Endothelial cell of umbilical vein (primary cell): Measurements from ENCODE around the gene PER3. TPM values are rescaled to one million over a fixed set of nuclear protein-coding genes. Genes with fewer than 3 reads are reported as not detected.

Experiments used
- BruUV-seq: library from RNA; stranded (reverse); fragments of 400-500 nt; replicated peaks from 2 replicates; lab custom pipeline; 2021; lab: Mats Ljungman, UMichigan
- CTCF ChIA-PET: fragments of 300-600, 350-600 bp; sonication (Branson Sonifier 250); formaldehyde crosslinking; loops from one replicate; lab custom pipeline; 2021; ENCODE audit warnings: antibody characterized with exemption, inconsistent platforms; lab: Charles Lee
- POLR2A ChIA-PET: fragments of 300-600, 350-600 bp; sonication (Branson Sonifier 250); formaldehyde crosslinking; loops from one replicate; lab custom pipeline; 2021; ENCODE audit warnings: antibody characterized with exemption, inconsistent platforms; lab: Charles Lee
- DNase-seq: peaks from one replicate; pipeline ENCODE4 v3.0.0-alpha.2; 2011; ENCODE audit warnings: low read depth, low spot score
- FAIRE-seq: peaks from 2 replicates; lab custom pipeline; 2011; peaks lifted over from hg19 to GRCh38; lab: Jason Lieb, UNC
- H2AFZ ChIP-seq: 2 replicates; pipeline ENCODE4 v1.6.0; 2012; ENCODE audit warnings: low read depth, low read length, control low read depth, inconsistent platforms
- H3K27ac ChIP-seq: 2 replicates; pipeline ENCODE4 v1.5.1; 2011; ENCODE audit warnings: low read depth, mild to moderate bottlenecking, control low read depth, low read length, moderate library complexity; ENCODE audit not compliant: insufficient read depth
- H3K27me3 ChIP-seq, 2 experiments: 2 replicates each; pipeline versions ENCODE4 v1.6.0 to v1.6.1; 2011; ENCODE audit warnings: low read length in 2 of 2, mixed read lengths in 1 of 2; ENCODE audit not compliant: control insufficient read depth in 2 of 2, insufficient read depth in 2 of 2
- H3K36me3 ChIP-seq, 2 experiments: 2 replicates in 1 of 2; 3 replicates in 1 of 2; pipeline ENCODE4 v1.5.1; 2011; ENCODE audit warnings: low read length in 2 of 2, mild to moderate bottlenecking in 1 of 2, moderate library complexity in 1 of 2; ENCODE audit not compliant: control insufficient read depth in 2 of 2, insufficient read depth in 2 of 2; ENCODE audit errors: extremely low read depth in 1 of 2
- H3K4me1 ChIP-seq: 3 replicates; pipeline ENCODE4 v1.5.1; 2011; ENCODE audit warnings: mild to moderate bottlenecking, low read length; ENCODE audit not compliant: control insufficient read depth, insufficient read depth; ENCODE audit errors: extremely low read depth
- H3K4me2 ChIP-seq: 2 replicates; pipeline ENCODE4 v1.6.1; 2011; ENCODE audit warnings: low read length, control low read depth, mixed read lengths; ENCODE audit not compliant: insufficient read depth
- H3K4me3 ChIP-seq, 3 experiments: fragments of 200-600 bp in 1 of 3; sonication (generic), shearing (Covaris generic) in 1 of 3; replicated peaks in 1 of 3; 2 replicates each; pipeline ENCODE4 v1.5.1; 2011 to 2016; ENCODE audit warnings: control low read depth in 3 of 3, low read length in 3 of 3, mild to moderate bottlenecking in 2 of 3, inconsistent platforms in 1 of 3, low read depth in 1 of 3, moderate library complexity in 1 of 3; ENCODE audit not compliant: insufficient read depth in 1 of 3
- H3K79me2 ChIP-seq: 2 replicates; pipeline ENCODE4 v1.6.0; 2012; ENCODE audit warnings: low read length, inconsistent platforms; ENCODE audit not compliant: control insufficient read depth, insufficient read depth
- H3K9ac ChIP-seq: replicated peaks from 2 replicates; pipeline ENCODE3; 2011; ENCODE audit warnings: low read length, control low read depth; ENCODE audit not compliant: insufficient read depth; ENCODE audit errors: extremely low read depth
- H3K9me1 ChIP-seq: replicated peaks from 3 replicates; pipeline ENCODE4 v1.6.0; 2011; ENCODE audit warnings: mild to moderate bottlenecking, low read length; ENCODE audit not compliant: control insufficient read depth, insufficient read depth; ENCODE audit errors: extremely low read depth
- H3K9me3 ChIP-seq: replicated peaks from 2 replicates; pipeline ENCODE4 v1.5.1; 2012; ENCODE audit warnings: low read length, inconsistent platforms; ENCODE audit not compliant: control insufficient read depth, insufficient read depth
- H4K20me1 ChIP-seq: replicated peaks from 2 replicates; pipeline ENCODE3; 2011; ENCODE audit warnings: mild to moderate bottlenecking, low read length; ENCODE audit not compliant: control insufficient read depth, insufficient read depth; ENCODE audit errors: extremely low read depth
- CTCF ChIP-seq, 2 donors: IDR thresholded peaks; 1 replicate in 1 of 2; 2 replicates in 1 of 2; pipeline ENCODE4 v1.5.1; 2011; ENCODE audit warnings: low read length in 2 of 2, mild to moderate bottlenecking in 2 of 2, moderate library complexity in 2 of 2, control low read depth in 1 of 2, inconsistent platforms in 1 of 2, low read depth in 1 of 2; ENCODE audit not compliant: insufficient read depth in 1 of 2; ENCODE audit errors: extremely low read depth in 1 of 2
- EZH2 ChIP-seq: IDR thresholded peaks from 2 replicates; pipeline ENCODE4 v1.6.1; 2012; ENCODE audit warnings: borderline replicate concordance, low read depth, mild to moderate bottlenecking, moderate library complexity, low read length, inconsistent platforms; ENCODE audit not compliant: severe bottlenecking
- FOS ChIP-seq: IDR thresholded peaks from 2 replicates; pipeline ENCODE4 v1.6.1; 2011; ENCODE audit warnings: mild to moderate bottlenecking, low read length, moderate library complexity, borderline replicate concordance; ENCODE audit not compliant: insufficient read depth
- GATA2 ChIP-seq: IDR thresholded peaks from 2 replicates; pipeline ENCODE4 v1.7.0; 2011; ENCODE audit warnings: low read depth, mild to moderate bottlenecking, moderate library complexity, mixed read lengths, low read length; ENCODE audit not compliant: insufficient read length, insufficient read depth
- JUN ChIP-seq: IDR thresholded peaks from 2 replicates; pipeline ENCODE4 v1.6.1; 2011; ENCODE audit warnings: borderline replicate concordance, low read depth; ENCODE audit not compliant: insufficient read length, insufficient read depth
- MYC ChIP-seq: IDR thresholded peaks from one replicate; pipeline ENCODE4 v1.6.1; 2011; ENCODE audit warnings: mild to moderate bottlenecking, low read depth, low read length
- POLR2A ChIP-seq: IDR thresholded peaks from 2 replicates; pipeline ENCODE4 v1.6.1; 2012; ENCODE audit warnings: low read depth, mild to moderate bottlenecking, control low read depth, low read length
- POLR2AphosphoS5 ChIP-seq: IDR thresholded peaks from 2 replicates; pipeline ENCODE4 v1.6.1; 2012; ENCODE audit warnings: low read depth, mild to moderate bottlenecking, control low read depth, low read length, moderate library complexity; ENCODE audit not compliant: insufficient read depth
- dilution Hi-C: fragments of 300-500 bp; cut with MboI; formaldehyde crosslinking; loops from one replicate; pipeline ENCODE4 v1.15.0; 2019; ENCODE audit warnings: low sequenced_read_pairs; ENCODE audit not compliant: extremely low pct_ligation_motif_present
- intact Hi-C: fragments of 100-400 bp; cut with micrococcal nuclease; formaldehyde crosslinking; loops from one replicate; pipeline ENCODE4 v1.10.0; 2022
- polyA plus RNA-seq, 4 experiments: library from polyadenylated mRNA; depleted of rRNA in 3 of 4; stranded (reverse) in 3 of 4; unstranded in 1 of 4; fragments of >200 nt; gene quantifications; 2 replicates each; pipeline versions ENCODE4 v1.2.1 to v1.2.3, GENCODE V29; 2011 to 2012; ENCODE audit warnings: missing spikeins in 1 of 4
- total RNA-seq: library from RNA; stranded (reverse); gene quantifications from 2 replicates; pipeline ENCODE4 v1.2.3, GENCODE V29; 2021
- TF ChIP-seq, protein P1 (sequence below): IDR thresholded peaks from 2 replicates; pipeline ENCODE4 v1.6.1; 2011; ENCODE audit not compliant: insufficient read depth, insufficient read length

The PER3 gene
- total and polyA plus RNA-seq, 2 donors (not counting 3 experiments of a cell fraction or from before 2014, with no cell fraction given) = 2.5 to 2.6 TPM

- Histone ChIP-seq H3K9me1 (no peaks in the 10 kb centered on the region), H3K36me3 (no peaks in the 10 kb centered on the region), H4K20me1 (no peaks in the 10 kb centered on the region), H3K9me3 (no peaks in the 10 kb centered on the region), H3K4me1 (no peaks in the 10 kb centered on the region), H3K27me3 (no peaks in the 10 kb centered on the region), H2AFZ (no peak overlapping the region), H3K27ac (no peak overlapping the region), H3K79me2 (no peaks in the 10 kb centered on the region), H3K4me3 (no peak overlapping the region), H3K9ac (no peak overlapping the region), H3K4me2 (no peak overlapping the region)
- POLR2A ChIA-PET = no interaction called here
- no peak for TF ChIP-seq FOS
- no peak for TF ChIP-seq MYC
- no peak for TF ChIP-seq EZH2
- TF ChIP-seq, protein P1, sequence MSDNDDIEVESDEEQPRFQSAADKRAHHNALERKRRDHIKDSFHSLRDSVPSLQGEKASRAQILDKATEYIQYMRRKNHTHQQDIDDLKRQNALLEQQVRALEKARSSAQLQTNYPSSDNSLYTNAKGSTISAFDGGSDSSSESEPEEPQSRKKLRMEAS = no peak
- no peak for TF ChIP-seq POLR2A
- TF ChIP-seq POLR2AphosphoS5 = no peak
- no peak for TF ChIP-seq JUN
- TF ChIP-seq GATA2 = no peak
- TF ChIP-seq CTCF (IDR thresholded peaks at IDR 0.05; ENCODE audit: extremely low read depth in 1 of 2, insufficient read depth in 1 of 2, low read depth in 1 of 2, low read length in 2 of 2) = no peak
- CTCF ChIA-PET = interaction anchor here (0.9 kb wide), 1 partner anchor 10 kb away, joined by 3 read pairs; no protein-coding TSS in a partner anchor
- no peak for FAIRE-seq
- dilution Hi-C loops (no loop called here), intact Hi-C loops (no loop called here)
- no peak for DNase-seq
- BruUV-seq = no TSS peak
Measured at GRCh38 chr1:7886405-7886745, 102.3 kb downstream of the PER3 start.
